ENCODE measurements around the gene BEST1.

Gene BEST1

DNA sequence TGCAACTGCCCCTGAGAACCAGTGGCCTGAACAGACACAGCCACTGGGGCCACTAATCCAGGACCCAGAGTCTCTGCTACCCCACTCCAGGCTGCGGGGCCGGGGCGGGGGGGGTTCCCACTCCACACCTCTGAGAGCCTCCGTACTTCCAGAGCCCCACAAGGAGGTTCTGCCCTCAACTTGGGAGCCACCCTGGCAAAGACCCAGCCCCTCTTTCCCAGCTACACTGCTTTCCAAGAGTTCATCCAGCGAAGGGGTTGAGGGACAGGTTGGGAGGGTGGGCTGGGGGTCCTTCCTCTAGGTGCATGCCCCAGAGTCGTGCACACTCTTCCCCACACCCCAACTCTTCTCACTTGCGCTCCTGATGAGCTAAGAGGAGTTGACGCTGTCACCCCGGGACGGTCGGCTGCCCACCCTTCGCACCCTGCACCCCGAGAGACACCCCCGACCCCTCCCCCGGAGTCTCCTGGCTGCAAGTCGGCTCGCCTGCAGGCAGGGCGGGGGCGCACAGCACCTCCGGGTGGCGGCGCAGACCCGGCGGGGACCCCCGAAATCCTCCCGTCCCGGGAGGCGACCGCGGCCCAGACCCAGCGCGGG lies 33.3 kb upstream of the BEST1 start:
- no peak for DNase-seq

DNA sequence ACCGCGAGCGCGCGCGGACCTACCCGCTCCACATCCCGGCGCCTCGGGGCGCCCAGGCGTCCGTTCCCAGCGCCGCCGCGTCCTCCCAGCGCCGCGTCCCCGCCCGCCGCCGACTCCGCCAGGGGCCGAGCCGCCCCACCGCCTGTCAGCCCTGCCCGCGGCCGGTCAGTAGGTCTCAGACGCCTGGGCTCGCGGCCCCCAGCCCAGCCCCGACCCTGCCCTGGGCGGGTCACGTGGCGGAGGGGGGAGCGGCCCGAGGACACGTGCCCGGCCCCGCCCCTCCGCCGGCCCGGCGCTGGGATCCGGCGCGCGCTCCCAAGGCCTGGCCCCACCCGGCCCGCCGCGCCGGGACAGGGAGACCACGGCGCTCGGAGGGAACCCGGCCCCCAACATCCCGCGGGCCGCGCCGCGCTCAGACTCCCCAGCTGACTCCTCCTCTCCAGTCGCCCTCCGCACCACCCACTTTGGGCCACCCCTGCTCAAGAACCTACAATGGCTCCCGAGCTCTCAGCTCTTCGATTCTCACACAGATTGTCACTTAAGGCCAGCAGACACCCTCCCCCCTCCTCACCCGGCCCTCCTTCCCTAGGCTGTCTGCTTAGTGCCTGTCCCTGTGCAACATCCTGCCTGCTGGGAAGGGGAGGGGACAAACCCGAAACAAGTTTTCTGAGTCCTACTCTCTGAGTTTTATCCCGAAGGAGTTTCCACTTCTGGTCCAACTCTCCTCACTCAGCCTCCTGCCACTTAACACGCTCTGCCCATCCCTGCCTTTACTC lies 32.6 kb upstream of the BEST1 start, which contains the start of gene RAB3IL1:
Gene RAB3IL1 (minus strand): TSS at position 233 of the 776 bp plus-strand sequence. CDS start 199 bp downstream, at position 34.
- peak in 1 of 2 experiments; percentile 65 for DNase-seq

DNA sequence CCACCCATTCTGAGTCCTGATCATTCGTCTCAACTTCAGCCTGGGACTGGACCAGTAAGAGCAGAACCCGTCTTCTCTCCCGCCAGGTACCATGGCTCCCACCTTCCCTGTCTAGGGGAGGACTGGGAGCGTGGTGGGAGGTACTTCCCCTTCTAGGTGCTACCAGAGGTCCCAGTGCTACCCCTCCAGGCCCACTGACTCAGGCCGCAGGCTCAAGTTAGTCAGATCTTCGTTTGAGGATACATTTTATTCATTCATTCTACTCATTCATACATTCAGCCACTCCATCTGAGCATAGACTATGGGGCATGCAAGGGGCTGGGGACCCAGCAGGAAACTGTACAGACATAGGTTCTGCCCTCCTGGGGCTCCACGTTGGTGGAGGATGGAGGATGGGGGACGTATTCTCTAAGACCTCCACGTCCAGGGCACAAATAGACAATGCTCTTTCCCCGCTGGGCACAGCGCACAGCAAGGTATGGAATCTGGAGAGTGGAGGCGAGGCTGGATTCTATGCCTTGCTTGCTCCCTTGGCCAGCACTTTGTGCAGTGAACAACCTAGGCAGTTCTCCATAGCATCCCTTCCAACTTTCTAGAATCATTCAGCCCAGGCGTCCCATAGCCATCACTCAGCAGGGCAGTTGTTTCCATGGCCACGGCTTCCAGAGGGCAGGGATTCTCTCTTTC lies 31.8 kb upstream of the BEST1 start:
- DNase-seq: no peak

DNA sequence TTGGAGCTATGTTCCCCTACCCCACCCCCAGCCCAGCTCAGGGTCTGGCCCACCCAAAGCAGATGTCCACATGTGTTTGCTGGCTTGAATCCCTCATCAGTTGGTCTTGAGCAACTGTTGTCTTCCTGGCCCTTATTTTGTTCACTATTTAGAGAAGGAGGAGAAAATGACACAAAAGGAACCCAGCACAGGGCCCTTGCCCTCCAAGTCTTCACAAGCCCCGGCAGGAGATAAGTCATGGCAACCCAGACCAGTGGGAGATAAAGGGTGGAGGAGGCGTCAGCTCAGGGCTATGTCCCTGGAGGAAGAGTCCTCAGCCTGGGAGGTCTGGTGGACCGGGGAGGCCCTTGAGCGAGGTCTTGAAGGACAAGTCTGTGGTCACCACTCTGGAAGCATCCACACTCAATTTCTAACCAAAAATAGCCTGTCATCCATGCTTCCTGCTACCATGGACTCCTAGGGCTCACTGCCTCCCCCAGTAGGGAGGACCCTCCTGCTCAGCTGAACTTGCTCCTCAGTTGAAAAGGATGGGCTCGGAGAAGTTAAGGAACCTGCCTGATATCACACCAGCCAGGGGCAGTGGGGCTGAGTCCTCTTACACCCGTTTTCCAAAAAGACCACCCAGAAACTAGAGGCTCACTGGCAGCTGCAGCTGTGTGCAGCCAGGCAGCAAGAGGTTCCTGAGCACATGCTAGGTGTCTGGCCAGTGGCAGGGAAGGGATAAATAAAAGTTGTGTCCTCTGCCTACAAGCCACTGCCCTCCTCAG lies 31.0 kb upstream of the BEST1 start:
- DNase-seq: no peak

DNA sequence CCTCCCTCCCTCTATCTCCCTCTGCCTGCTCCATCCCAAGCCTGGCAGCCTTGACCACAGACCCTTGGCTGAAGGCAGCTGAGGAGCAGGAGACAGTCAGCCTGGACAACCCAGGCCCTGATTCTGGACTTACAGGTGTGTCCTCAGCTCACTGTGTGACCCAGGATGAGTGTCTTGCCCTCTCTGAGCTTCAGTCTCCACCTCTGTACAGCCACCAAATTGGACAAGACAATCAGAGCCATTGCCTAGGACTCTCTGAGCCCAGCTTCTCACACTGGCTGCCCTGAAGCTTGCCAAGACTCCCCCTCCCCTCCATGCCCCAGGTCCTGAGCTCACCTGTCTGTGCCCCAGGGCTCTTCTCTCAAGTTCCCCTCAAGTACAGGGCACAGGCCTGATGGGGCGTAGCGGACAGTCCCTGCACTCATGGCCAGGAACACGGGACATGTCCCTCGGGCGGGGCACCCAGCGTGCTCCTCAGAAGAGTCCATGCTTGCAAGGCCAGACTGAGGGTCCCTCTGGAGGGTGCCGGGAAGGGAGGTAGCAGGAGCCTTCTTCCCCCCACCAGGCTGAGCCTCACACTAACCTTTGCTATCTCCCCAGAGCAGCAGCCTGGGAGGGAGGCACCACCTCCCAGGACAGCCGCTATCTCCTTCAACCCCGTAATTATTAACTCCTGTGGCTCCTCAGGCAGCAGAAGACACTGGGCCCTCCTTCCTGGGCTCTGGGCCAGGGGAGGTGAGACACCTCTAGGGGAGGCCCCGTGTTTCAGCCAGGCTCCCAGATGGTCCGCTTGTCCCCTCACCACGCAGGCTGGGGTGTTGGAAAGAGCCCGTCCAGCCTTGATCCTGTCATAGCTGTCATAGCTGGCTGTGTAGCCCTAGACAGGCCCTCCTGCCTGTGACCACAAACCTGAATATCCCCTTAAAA lies 30.2 kb upstream of the BEST1 start:
- no peak for DNase-seq

DNA sequence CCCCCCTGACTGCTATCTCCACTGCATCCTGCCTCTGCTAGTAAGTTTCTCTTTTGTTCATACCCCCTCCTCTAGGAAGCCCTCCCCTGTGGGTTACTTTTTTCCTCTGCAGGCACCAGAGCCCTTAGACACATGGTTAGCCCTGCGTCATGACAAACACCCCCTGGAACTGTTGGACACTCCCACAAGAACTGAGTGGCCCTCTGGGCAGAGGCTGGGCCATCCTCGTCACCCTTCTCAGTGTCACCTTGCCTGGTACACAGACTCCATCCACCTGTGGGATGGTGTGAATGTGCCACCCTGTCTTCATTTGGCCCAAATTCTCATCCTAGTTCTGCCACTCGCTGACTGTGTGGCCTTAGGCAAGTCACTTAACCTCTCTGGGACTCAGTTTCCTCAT lies 28.7 kb upstream of the BEST1 start:
- no peak for DNase-seq

DNA sequence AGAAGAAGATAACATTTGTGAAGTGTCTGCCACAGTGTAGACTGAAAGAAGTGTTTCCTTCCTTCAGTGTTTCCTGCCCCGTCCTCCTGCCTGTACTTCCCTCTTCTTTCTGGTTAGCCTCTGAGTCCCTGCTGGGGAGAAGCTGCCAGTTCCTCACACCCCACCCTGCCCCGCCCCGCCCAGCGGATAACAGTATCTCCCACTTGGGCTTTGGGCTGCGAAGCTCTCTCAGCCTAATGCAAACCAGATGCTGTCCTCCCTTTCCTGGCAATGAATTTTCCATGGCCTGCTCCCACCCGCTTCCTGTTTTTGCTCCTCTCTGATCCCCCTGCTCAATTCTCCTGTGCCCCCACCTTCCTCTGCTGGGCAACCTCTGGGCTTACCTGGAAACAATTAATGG lies 27.6 kb upstream of the BEST1 start:
- no peak for DNase-seq

DNA sequence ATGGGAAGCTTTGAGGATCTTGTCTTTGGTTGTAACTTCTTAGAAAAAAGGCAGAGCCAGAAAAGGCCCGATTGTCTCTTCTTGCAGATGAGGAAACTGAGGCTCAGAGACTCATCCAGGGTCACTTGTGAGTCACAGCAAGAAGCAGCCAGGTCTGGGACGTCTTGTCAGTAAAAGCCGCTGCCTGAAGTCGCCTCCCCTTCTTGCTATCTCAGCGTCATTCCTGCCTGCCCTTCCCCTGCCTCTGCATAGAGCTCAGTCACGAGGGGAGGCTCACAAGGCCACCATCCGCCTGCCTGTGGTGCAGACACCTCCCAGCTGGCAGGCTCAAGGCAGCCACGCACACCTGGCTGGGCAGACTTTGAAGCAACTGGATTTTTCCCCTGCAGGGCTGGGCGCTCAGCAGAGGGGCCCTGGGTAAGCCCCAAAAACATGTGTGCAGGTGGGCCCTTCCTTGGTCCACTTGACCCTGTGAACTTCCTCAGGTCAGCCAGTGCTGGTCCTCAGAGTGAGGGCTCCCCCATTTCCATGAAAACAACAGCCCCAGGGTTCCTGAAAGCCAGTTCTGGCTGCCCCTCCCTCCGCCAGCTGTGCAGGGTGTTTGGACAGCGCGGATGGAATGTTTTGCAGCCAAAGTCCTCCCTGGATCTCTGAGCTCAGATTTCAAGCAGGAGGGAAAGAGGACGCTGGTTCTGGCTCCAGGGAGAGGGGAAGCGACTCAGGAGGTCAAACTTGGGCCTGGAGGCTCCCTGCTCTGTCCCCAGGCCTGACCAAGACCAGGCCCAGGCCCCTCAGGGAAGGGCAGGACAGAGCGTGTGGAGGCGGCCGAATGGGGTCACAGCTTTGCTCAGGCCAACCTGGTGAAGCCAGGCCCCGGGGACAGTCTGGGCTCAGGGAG lies 26.7 kb upstream of the BEST1 start:
- DNase-seq: peak in 1 of 2 experiments; percentile 27

DNA sequence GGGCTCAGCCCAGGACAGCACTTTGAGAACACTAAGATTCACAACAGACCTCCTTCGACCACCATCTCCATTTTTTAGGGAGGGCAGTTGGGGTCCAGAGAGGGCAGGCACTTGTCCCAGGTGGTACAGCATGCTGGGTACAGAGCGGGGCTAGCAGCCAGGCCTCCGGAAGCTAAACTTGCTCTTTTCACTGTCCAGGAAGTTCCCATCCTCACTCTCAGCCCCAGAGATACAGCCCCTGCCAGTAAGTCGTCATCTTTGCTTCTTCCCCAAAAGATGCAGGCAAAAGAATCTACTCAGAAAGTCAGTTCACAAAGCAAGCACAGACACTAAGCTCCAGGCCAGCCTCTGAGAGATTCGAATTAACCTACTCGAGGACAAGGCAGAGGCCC lies 26.1 kb upstream of the BEST1 start:
- DNase-seq: no peak

DNA sequence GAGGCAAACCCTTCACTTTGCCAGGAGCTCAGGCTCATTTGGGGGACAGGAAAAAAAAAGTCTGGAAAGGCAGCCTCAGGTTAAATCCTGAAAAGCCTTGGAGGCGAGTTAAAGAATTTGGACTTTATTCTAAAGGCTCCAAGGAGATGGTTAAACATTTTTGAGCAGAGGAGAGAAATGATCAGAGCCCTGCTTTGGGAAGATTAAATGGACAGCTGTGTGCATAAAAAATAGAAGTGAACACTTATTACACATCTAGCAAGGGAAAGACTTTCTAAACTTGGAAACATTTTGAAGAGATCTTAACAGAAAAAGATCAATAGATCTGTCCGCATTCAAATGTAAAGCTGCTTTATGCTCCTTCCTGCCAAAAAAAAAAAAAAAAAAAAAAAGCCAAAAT lies 24.4 kb upstream of the BEST1 start:
- DNase-seq: no peak

DNA sequence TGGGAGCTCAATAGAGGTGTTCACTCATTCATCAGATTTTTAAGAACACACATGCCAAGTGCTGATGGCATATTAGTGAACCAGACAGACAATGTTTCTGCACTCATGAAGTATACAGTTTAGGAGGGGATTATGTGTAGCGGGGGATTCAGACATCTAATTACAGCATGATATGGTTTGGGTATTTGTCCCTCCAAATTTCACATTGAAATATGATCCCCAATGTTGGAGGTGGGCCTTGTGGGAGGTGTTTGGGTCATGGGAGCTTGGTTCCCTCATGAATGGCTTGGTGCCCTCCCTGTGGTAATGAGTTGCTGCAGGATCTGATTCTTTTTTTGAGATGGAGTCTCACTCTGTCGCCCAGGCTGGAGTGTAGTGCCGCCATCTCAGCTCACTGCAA lies 23.9 kb upstream of the BEST1 start:
- DNase-seq: no peak

DNA sequence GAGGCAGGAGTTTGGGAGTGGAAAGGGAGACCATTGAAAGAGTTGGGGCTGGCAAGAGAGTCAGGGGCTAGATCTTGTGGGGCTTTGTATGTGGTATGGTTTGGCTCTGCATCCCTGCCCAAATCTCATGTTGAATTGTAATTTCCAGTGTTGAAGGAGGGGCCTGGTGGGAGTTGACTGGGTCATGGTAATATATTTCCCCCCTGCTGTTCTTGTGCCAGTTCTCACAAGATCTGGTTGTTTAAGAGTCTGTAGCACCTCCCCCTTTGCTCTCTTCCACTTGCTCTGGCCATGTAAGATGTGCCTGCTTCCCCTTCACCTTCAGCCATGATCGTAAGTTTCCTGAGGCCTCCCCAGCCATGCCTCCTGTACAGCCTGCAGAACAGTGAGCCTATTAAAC lies 22.6 kb upstream of the BEST1 start:
- no peak for DNase-seq

DNA sequence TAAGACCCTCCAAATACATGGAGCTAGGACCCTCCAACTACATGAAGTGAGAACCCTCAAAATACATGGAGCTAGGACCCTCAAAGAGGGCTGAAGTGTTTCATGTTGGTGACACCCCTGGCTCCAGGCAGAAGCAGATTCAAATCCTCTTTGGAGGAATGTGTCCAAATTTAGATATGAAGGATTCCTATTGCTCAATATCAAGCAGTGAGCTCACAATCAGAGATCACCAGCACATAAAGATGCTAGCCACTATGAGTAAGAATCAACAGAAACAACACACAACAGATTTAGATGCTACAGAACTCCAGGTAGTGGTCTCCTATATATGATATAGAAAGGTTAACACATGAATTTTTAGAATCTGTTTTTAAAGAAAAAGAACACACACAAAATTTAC lies 21.5 kb upstream of the BEST1 start:
- no peak for DNase-seq

DNA sequence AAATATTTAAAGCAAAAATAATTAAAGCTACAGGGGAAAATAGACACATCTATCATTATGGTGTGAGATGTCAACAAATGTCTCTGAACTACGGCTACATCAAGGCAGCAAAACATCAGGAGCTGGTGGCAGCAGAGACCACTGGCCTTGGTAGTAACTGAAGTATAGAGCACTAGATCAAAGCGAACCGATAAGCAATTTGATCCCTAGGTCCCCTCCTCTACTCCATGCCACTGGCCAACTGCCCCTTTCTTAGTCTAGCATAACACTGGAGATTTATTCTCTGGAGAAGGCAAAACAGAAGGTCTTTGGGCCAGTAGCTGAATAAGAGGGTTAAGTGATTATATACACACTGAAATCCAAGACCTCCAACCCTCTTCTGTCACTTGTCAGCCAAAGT lies 19.2 kb upstream of the BEST1 start:
- no peak for DNase-seq

DNA sequence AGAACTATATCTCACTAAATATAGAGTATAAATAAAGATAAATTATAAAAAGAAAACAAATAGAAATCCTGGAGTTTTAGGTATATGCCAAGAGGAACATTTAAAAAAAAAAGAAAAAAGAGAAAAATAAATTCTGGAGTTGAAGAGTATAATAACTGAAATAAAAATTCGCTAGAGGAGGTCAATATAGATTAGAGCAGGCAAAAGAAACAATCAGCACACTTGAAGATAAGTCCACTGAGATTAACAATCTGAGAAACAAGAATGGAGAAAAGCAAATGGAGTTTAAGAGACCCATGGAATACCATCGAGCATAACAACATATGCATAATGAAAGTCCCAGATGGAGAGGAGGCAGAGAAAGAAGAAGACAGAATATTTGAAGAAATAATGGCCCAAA lies 14.3 kb upstream of the BEST1 start:
- no peak for DNase-seq

DNA sequence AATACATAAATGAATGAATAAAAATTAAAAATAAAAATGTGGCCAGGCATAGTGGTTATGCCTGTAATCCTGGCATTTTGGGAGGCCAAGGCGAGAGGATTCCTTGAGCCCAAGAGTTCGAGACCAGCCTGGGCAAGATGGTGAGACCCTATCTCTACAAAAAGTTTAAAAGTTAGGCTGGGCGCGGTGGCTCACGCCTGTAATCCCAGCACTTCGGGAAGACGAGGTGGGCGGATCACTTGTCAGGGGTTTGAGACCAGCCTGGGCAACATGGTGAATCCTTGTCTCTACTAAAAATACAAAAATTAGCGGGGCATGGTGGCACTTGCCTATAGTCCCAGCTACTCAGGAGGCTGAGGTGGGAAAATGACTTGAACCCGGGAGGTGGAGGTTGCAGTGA lies 9.7 kb upstream of the BEST1 start:
- no peak for DNase-seq

DNA sequence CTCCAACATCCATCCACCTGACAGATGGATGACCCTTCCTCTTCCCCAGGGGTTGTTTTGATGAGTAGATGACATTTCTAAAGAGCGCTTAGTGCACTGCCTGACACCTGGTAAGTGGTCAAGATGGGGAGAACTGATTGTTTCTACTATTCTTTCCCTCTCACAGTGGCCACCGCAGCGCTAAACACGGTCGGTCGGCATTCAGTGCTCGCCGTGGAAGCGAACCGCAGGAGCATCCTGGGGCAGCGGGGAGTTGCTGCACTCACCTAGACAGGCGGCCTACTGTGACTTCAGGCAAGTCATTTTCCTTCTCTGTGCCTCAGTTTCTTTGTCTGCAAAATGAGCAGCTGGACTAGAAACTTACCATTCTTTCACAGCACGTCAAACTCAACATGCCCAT lies 5.0 kb upstream of the BEST1 start:
- no peak for DNase-seq

DNA sequence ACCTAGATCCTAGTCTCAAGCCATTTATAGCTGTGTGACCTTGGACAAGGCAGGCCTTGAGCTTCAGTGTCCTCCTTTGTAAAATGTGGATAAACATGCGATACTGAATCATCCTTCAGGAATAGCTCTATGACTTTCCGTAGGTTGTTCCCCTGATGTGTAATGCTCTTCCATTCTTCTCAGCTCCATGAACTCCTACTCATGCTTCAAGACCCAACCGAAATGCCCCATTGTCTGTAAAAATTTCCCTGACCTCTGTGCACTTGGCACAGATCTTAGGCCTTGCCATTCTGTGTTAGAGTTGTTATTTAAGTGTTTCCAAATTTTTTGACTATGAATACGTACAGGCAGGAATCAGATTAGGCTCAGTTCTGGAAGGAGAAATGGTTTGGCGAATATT lies 3.3 kb upstream of the BEST1 start:
- no peak for DNase-seq

DNA sequence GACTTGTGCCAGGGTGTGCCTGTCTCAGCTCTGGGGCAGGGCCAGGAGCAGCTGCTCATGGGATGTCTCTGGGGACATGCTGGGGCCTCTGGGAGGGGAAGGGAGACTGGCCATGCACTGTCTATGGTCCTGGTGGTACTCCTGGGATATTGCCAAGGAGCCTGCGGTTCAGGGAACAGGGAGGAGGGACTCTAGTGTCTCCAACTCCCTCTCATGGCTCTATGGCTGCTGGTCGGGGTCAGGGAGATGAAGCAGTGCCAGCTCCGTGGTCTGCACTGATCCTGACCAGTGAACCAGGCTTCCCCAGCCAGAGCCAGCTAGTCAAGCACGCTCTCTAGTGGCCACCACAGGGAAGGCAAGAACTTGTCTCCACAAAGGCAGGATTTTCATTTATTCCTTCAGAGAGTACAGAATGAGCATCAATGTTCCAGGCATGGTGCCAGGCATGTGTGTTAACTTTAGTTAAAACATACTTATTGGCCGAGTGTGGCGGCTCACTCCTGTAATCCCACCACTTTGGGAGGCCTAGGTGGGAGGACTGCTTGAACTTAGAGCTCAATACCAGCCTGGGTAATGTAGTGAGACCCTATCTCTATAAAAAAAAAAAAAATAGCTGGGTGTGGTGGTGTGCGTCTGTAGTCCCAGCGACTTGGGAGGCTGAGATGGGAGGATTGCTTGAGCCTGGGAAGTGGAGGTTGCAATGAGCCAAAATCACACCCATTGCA lies 2.5 kb upstream of the BEST1 start:
- DNase-seq: peak; percentile 71 to 91

DNA sequence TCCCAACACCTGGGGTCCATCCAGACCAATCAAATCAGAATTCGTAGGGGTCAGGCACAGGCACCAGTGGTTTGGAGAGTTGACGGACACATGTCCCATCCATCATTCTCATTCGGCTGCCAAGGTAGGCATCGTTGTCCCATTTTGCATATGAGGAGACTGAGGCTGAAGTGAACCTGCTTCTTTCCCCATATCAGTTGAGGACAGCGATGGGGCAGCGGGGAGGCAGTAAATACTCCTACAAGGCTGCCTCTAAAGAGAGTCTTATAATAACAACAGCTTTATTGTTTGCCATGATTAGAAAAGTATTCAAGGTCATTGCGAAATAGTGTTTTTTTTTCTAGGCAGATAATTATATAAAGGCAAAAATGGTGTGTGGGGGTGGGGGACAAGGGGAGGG lies 1.6 kb upstream of the BEST1 start:
- no peak for DNase-seq

Measured in NCI-H526 (cell line).